PC-9 (cell line): ENCODE results near the gene PDZK1IP1. TPM values are rescaled to one million over a fixed set of nuclear protein-coding genes. Genes with fewer than 3 reads are reported as not detected.

ENCODE experiments used
- BruUV-seq: library from RNA; stranded (reverse); fragments of 400-500 nt; replicated peaks from 2 replicates; lab custom pipeline; 2021; lab: Mats Ljungman, UMichigan
- CTCF ChIA-PET: fragments of 300-600 bp; sonication (Branson Sonifier 250); formaldehyde crosslinking; loops from one replicate; lab custom pipeline; 2022; ENCODE audit warnings: antibody characterized with exemption; lab: Charles Lee
- POLR2A ChIA-PET: fragments of 300-600 bp; sonication (Branson Sonifier 250); formaldehyde crosslinking; loops from one replicate; lab custom pipeline; 2022; ENCODE audit warnings: antibody characterized with exemption; ENCODE audit not compliant: unreplicated experiment; lab: Charles Lee
- DNase-seq, 2 experiments: peaks; one replicate each; pipeline versions ENCODE4 v3.0.0 to v3.0.0-alpha.2; 2015 to 2022; ENCODE audit warnings: mixed read lengths in 1 of 2
- H2AFZ ChIP-seq: fragments of 200-600 bp; sonication (generic); 2 replicates; pipeline ENCODE4 v1.8.1; 2017; ENCODE audit warnings: antibody characterized with exemption
- H3F3A ChIP-seq: fragments of 200-600 bp; sonication (generic); 2 replicates; pipeline ENCODE4 v1.8.1; 2017; ENCODE audit warnings: antibody characterized with exemption, mild to moderate bottlenecking, low read depth; ENCODE audit not compliant: insufficient read depth
- H3K27ac ChIP-seq: fragments of 200-600 bp; sonication (generic); 2 replicates; pipeline ENCODE4 v1.6.1; 2016; ENCODE audit warnings: mixed run types
- H3K27me3 ChIP-seq: fragments of 200-600 bp; sonication (generic); 2 replicates; pipeline ENCODE4 v1.6.1; 2016; ENCODE audit warnings: low read depth, mixed run types; ENCODE audit not compliant: insufficient read depth
- H3K36me3 ChIP-seq: fragments of 200-600 bp; sonication (generic); 2 replicates; pipeline ENCODE4 v1.6.1; 2016; ENCODE audit warnings: low read depth, mixed run types
- H3K4me1 ChIP-seq: fragments of 200-600 bp; sonication (generic); replicated peaks from 2 replicates; pipeline ENCODE4 v1.6.1; 2016; ENCODE audit warnings: mixed run types; ENCODE audit not compliant: insufficient read depth
- H3K4me2 ChIP-seq: fragments of 200-600 bp; sonication (generic); 2 replicates; pipeline ENCODE4 v1.6.1; 2017; ENCODE audit warnings: mixed run types
- H3K4me3 ChIP-seq: fragments of 200-600 bp; sonication (generic); 2 replicates; pipeline ENCODE4 v1.6.1; 2016; ENCODE audit warnings: mixed run types
- H3K79me2 ChIP-seq: fragments of 200-600 bp; sonication (generic); 2 replicates; pipeline ENCODE4 v1.6.1; 2017; ENCODE audit warnings: low read depth, mixed run types
- H3K9me2 ChIP-seq: fragments of 200-600 bp; sonication (generic); 2 replicates; pipeline ENCODE4 v1.8.1; 2017; ENCODE audit warnings: mild to moderate bottlenecking; ENCODE audit not compliant: insufficient read depth
- H3K9me3 ChIP-seq: fragments of 200-600 bp; sonication (generic); 2 replicates; pipeline ENCODE4 v1.8.1; 2016; ENCODE audit warnings: low read depth; ENCODE audit not compliant: insufficient read depth
- H4K20me1 ChIP-seq: fragments of 200-600 bp; sonication (generic); 2 replicates; pipeline ENCODE4 v1.8.1; 2017; ENCODE audit not compliant: insufficient read depth
- EZH2 ChIP-seq: fragments of 200-600 bp; sonication (generic); IDR thresholded peaks from 2 replicates; pipeline ENCODE4 v1.8.0; 2017; ENCODE audit warnings: antibody characterized with exemption, low read depth
- intact Hi-C: fragments of 100-400 bp; cut with micrococcal nuclease; formaldehyde crosslinking; loops from one replicate; pipeline ENCODE4 v1.10.0; 2022; ENCODE audit not compliant: unreplicated experiment
- total RNA-seq: library from RNA; stranded (reverse); gene quantifications from 2 replicates; pipeline ENCODE4 v1.2.3, GENCODE V29; 2021
- TF ChIP-seq, protein P1 (sequence below): fragments of 200-600 bp; sonication (generic); conservative IDR thresholded peaks from 2 replicates; pipeline ENCODE4 v1.6.1; 2017; ENCODE audit warnings: mixed run types, antibody characterized with exemption, mild to moderate bottlenecking, moderate library complexity

PDZK1IP1 gene
- total RNA-seq, 1 experiment from 2014 or later, result 6.2 TPM

- Histone ChIP-seq H3K9me2 (no peaks in the 10 kb centered on the region), H3K4me3 (no peak overlapping the region), H3F3A (no peaks in the 10 kb centered on the region), H2AFZ (no peak overlapping the region), H3K27me3 (no peaks in the 10 kb centered on the region), H4K20me1 (no peaks in the 10 kb centered on the region), H3K9me3 (no peaks in the 10 kb centered on the region), H3K4me1 (peaks cover 10% of the 10 kb centered on the region), H3K27ac (no peak overlapping the region), H3K36me3 (no peaks in the 10 kb centered on the region), H3K4me2 (no peak overlapping the region), H3K79me2 (no peaks in the 10 kb centered on the region)
- intact Hi-C loops, result no loop called here
- TF ChIP-seq, protein P1, sequence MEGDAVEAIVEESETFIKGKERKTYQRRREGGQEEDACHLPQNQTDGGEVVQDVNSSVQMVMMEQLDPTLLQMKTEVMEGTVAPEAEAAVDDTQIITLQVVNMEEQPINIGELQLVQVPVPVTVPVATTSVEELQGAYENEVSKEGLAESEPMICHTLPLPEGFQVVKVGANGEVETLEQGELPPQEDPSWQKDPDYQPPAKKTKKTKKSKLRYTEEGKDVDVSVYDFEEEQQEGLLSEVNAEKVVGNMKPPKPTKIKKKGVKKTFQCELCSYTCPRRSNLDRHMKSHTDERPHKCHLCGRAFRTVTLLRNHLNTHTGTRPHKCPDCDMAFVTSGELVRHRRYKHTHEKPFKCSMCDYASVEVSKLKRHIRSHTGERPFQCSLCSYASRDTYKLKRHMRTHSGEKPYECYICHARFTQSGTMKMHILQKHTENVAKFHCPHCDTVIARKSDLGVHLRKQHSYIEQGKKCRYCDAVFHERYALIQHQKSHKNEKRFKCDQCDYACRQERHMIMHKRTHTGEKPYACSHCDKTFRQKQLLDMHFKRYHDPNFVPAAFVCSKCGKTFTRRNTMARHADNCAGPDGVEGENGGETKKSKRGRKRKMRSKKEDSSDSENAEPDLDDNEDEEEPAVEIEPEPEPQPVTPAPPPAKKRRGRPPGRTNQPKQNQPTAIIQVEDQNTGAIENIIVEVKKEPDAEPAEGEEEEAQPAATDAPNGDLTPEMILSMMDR, result no peak
- TF ChIP-seq EZH2, result no peak
- ChIA-PET CTCF (no interaction called here), POLR2A (no interaction called here)
- BruUV-seq, result no TSS peak
- DNase-seq, result no peak
Observed at GRCh38 chr1:47181955-47182675, 7.7 kb downstream of the PDZK1IP1 start.

DNA sequence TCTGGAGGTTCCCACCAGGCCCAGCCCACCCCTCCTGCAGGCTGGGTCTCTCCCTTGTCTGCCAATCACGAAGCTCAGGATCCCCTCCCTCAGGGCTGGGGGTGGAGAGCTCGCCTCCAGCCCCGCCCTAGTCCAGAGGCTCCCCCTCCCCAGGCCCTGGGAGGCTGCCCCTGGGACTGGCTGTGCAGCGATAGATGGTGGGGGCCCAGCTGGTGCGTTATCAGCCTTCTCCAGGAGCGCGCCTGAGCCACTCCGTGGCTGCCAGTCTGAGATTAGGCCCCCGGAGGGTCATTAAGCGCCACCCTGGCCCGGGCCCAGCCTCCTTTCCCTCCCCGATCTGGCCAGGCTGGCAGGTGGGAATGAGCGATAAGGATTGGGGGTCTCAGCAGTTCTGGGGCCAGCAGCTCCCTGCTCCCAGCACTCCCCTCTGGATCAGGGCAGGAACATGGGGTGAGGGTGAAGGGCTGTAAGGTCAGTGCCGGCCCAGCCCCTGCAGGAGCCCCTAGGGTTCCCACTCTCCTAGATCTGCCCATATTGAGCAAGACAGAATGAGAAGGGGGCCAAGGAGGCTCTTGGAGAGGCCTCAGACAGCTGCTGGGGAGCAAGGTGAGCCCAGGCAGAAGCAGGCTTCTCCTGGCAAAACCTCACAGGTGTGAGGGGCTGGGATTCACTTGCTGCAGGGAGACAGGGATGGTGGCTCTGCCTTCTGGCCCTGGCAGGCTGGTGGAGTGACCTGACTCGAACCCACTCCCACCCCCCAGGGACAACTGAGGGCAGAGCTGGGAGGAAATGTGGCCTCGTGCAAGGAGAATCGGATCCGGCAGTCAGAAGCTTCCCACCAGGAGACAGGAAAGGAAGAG lies 8.5 kb downstream of the PDZK1IP1 start:
- ChIA-PET POLR2A (no interaction called here), CTCF (no interaction called here)
- Histone ChIP-seq H3K27me3 (no peaks in the 10 kb centered on the region), H3K36me3 (no peaks in the 10 kb centered on the region), H3K4me2 (no peak overlapping the region), H3K9me2 (no peaks in the 10 kb centered on the region), H3K9me3 (no peaks in the 10 kb centered on the region), H3K27ac (no peak overlapping the region), H2AFZ (no peak overlapping the region), H3K79me2 (no peaks in the 10 kb centered on the region), H3K4me3 (no peak overlapping the region), H3K4me1 (peaks cover 10% of the 10 kb centered on the region), H4K20me1 (no peaks in the 10 kb centered on the region), H3F3A (no peaks in the 10 kb centered on the region)
- TF ChIP-seq EZH2, result no peak
- TF ChIP-seq, protein P1, result no peak
- no TSS peak for BruUV-seq
- intact Hi-C loops, result no loop called here
- no peak for DNase-seq

- Histone ChIP-seq H2AFZ (no peak overlapping the region), H3F3A (no peaks in the 10 kb centered on the region), H3K27ac (no peak overlapping the region), H3K79me2 (no peaks in the 10 kb centered on the region), H3K4me3 (no peak overlapping the region), H3K9me2 (no peaks in the 10 kb centered on the region), H3K9me3 (no peaks in the 10 kb centered on the region), H3K4me1 (peaks cover 10% of the 10 kb centered on the region), H3K4me2 (no peak overlapping the region), H3K36me3 (no peaks in the 10 kb centered on the region), H3K27me3 (no peaks in the 10 kb centered on the region), H4K20me1 (no peaks in the 10 kb centered on the region)
- no peak for DNase-seq
- POLR2A ChIA-PET, result no interaction called here
- BruUV-seq, result no TSS peak
- TF ChIP-seq, protein P1, result no peak
- TF ChIP-seq EZH2, result no peak
- CTCF ChIA-PET, result no interaction called here
- intact Hi-C loops, result no loop called here
Observed at GRCh38 chr1:47180603-47181094, 9.2 kb downstream of the PDZK1IP1 start.
